Right cardiac atrium (tissue), 5 donors: ENCODE results near the gene ASB13. TPM values are rescaled to one million over a fixed set of nuclear protein-coding genes. Genes with fewer than 3 reads are reported as not detected.

ENCODE experiments used
- polyA plus RNA-seq: library from polyadenylated mRNA; stranded (reverse); fragments of 200-250 nt; gene quantifications from one replicate; pipeline ENCODE4 v1.2.3, GENCODE V29; 2013
- total RNA-seq, 4 donors: library from RNA; stranded (reverse); fragmentation: NEBNext Ultra II Directional; extraction: Animal tissue kit (Norgen Biotek cat#: 25700); gene quantifications; one replicate each; pipeline ENCODE4 v1.2.1, GENCODE V29; 2021
- donor health status: healthy with polysubstance abuse.
- donor health status: DM: no; HTN: yes; CAD: no.
- donor health status: DM: no; HTN: no; CAD: no.
- donor health status: DM: no; HTN: yes; CAD: no; lungs with severe emphysema.
- donor health status: DM: yes; HTN: yes; CAD: no.

The ASB13 gene
- total and polyA plus RNA-seq, 5 donors, result 15.0 to 20.6 (median 17.1) TPM

Other genes with a start within 250 kb of the ASB13 start
- gene CALML5, start 167.0 kb downstream of the ASB13 start, total RNA-seq, result not detected
- not detected for gene CALML5, start 167.0 kb downstream of the ASB13 start, polyA plus RNA-seq
- gene CALML3, start 141.6 kb downstream of the ASB13 start, total RNA-seq, result not detected
- gene CALML3, start 141.6 kb downstream of the ASB13 start, polyA plus RNA-seq, result not detected
- 10 to 100 TPM; 41.1 to 51.7 (median 49.3) TPM for gene TASOR2, start 18.2 kb upstream of the ASB13 start, total RNA-seq
- 9.7 TPM for gene TASOR2, start 18.2 kb upstream of the ASB13 start, polyA plus RNA-seq
- 100 to 1,000 TPM in 3 of 4 donors, 10 to 100 TPM in 1; 97.7 to 111 (median 105) TPM for gene GDI2, start 146.8 kb upstream of the ASB13 start, total RNA-seq
- gene GDI2, start 146.8 kb upstream of the ASB13 start, polyA plus RNA-seq, result 47.5 TPM
- 1 to 10 TPM; 3.6 to 4.3 (median 4.0) TPM for gene ANKRD16, start 223.3 kb upstream of the ASB13 start, total RNA-seq
- gene ANKRD16, start 223.3 kb upstream of the ASB13 start, polyA plus RNA-seq, result 2.6 TPM
- gene FBH1, start 223.6 kb upstream of the ASB13 start, total RNA-seq, result 10 to 100 TPM; 75.6 to 82.1 (median 77.4) TPM
- gene FBH1, start 223.6 kb upstream of the ASB13 start, polyA plus RNA-seq, result 49.3 TPM